Spleen (tissue), 7 donors: ENCODE measurements around the gene SLC39A10.

Source experiments
- CTCF ChIP-seq, 11 experiments: fragments of 200-600 bp in 7 of 11; fragments of 450-650 bp in 4 of 11; sonication (generic) in 4 of 11; IDR thresholded peaks in 8 of 11; conservative IDR thresholded peaks in 3 of 11; 1 replicate in 7 of 11; 2 replicates in 4 of 11; pipeline versions ENCODE4 v1.4.0 to v1.8.0; 2016 to 2021; ENCODE audit warnings: antibody characterized with exemption in 11 of 11, inconsistent platforms in 4 of 11, mild to moderate bottlenecking in 1 of 11
- POLR2AphosphoS5 ChIP-seq, 3 donors: sonication (generic); formaldehyde crosslinking; IDR thresholded peaks; one replicate each; pipeline ENCODE4 v1.5.1; 2017; ENCODE audit warnings: antibody characterized with exemption in 3 of 3
- donor health status: DM: no; HTN: no; CAD: no; lungs with moderate emphysema.
- donor health status: DM: no; HTN: no; CAD: no.
- donor health status: DM: no; HTN: no; CAD: no.

- TF ChIP-seq CTCF (IDR thresholded peaks at IDR 0.05 in 8 of 11, conservative IDR thresholded peaks at IDR 0.05 in 3 of 11) (no peak), POLR2AphosphoS5 (IDR thresholded peaks at IDR 0.05) (no peak)
Observed at GRCh38 chr2:195735347-195735746, 78.3 kb downstream of the SLC39A10 start.
